Nephron (organoid): ENCODE measurements around the gene MAP4K4.

Source experiments
- H3K27ac Mint-ChIP-seq, 3 experiments: 2 replicates each; pipeline ENCODE4 v1.8.0; 2020; ENCODE audit warnings: mixed read lengths in 3 of 3, mild to moderate bottlenecking in 2 of 3, moderate library complexity in 1 of 3
- H3K27me3 Mint-ChIP-seq: 2 replicates; pipeline ENCODE4 v1.8.0; 2021; ENCODE audit warnings: low read depth, mild to moderate bottlenecking, moderate library complexity, mixed read lengths
- H3K36me3 Mint-ChIP-seq: 2 replicates; pipeline ENCODE4 v1.8.0; 2020; ENCODE audit warnings: low read depth, mixed read lengths
- H3K4me1 Mint-ChIP-seq: 2 replicates; pipeline ENCODE4 v1.8.0; 2020; ENCODE audit warnings: mixed read lengths
- H3K4me3 Mint-ChIP-seq, 3 experiments: 2 replicates each; pipeline ENCODE4 v1.8.0; 2020; ENCODE audit warnings: mild to moderate bottlenecking in 3 of 3, mixed read lengths in 3 of 3, moderate library complexity in 2 of 3
- H3K9me3 Mint-ChIP-seq: 2 replicates; pipeline ENCODE4 v1.8.0; 2020; ENCODE audit warnings: mixed read lengths
- TF ChIP-seq, protein P1 (sequence below), 3 experiments: fragments of 200-600 bp; sonication (generic); IDR thresholded peaks; one replicate each; pipeline ENCODE4 v1.5.0; 2021; ENCODE audit warnings: antibody characterized with exemption in 3 of 3; ENCODE audit not compliant: unreplicated experiment in 3 of 3

The MAP4K4 gene

DNA sequence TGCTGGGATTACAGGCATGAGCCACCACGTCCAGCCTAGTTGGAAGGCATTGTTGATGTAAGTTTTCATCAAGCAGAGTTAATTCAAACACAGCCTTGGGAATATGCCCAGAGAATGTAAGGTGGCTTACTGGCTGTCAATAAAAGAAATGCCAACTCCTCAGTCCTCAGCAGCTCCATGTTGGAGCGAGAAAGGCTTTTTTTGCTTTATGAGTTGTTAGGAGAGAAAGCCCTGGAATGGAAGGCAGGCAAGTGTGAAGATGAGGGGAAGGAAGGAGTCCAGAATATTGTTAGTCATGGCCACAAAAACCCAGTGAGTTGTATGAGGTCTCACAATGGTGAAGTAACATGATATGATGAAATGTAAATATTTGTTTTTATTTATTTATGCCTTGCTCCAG, 57.1 kb downstream of the MAP4K4 start:
- Mint-ChIP-seq H3K4me1 (peaks cover 74% of the 10 kb centered on the region), H3K9me3 (peaks cover 3% of the 10 kb centered on the region), H3K36me3 (peaks cover 16% of the 10 kb centered on the region), H3K27me3 (no peaks in the 10 kb centered on the region), H3K4me3 (no peak overlapping the region), H3K27ac (peak overlapping the region; percentile 58 to 77 (median 72))
- TF ChIP-seq, protein P1, sequence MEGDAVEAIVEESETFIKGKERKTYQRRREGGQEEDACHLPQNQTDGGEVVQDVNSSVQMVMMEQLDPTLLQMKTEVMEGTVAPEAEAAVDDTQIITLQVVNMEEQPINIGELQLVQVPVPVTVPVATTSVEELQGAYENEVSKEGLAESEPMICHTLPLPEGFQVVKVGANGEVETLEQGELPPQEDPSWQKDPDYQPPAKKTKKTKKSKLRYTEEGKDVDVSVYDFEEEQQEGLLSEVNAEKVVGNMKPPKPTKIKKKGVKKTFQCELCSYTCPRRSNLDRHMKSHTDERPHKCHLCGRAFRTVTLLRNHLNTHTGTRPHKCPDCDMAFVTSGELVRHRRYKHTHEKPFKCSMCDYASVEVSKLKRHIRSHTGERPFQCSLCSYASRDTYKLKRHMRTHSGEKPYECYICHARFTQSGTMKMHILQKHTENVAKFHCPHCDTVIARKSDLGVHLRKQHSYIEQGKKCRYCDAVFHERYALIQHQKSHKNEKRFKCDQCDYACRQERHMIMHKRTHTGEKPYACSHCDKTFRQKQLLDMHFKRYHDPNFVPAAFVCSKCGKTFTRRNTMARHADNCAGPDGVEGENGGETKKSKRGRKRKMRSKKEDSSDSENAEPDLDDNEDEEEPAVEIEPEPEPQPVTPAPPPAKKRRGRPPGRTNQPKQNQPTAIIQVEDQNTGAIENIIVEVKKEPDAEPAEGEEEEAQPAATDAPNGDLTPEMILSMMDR (IDR thresholded peaks at IDR 0.05; ENCODE audit: unreplicated experiment in 3 of 3) = no peak

GRCh38 chr2:101756266-101756665, 58.8 kb downstream of the MAP4K4 start:
- peaks cover 12% of the 10 kb centered on the region for H3K36me3 Mint-ChIP-seq
- H3K4me1 Mint-ChIP-seq = peaks cover 70% of the 10 kb centered on the region
- peak overlapping the region in 1 of 3 experiments; percentile 30 for H3K27ac Mint-ChIP-seq

GRCh38 chr2:101758001-101758400, 60.5 kb downstream of the MAP4K4 start:
- Mint-ChIP-seq H3K4me3 (no peak overlapping the region), H3K4me1 (peaks cover 68% of the 10 kb centered on the region), H3K9me3 (no peaks in the 10 kb centered on the region), H3K36me3 (peaks cover 12% of the 10 kb centered on the region), H3K27me3 (no peaks in the 10 kb centered on the region), H3K27ac (peak overlapping the region; percentile 39 to 81 (median 60))
- TF ChIP-seq, protein P1 (IDR thresholded peaks at IDR 0.05; ENCODE audit: unreplicated experiment in 3 of 3) = no peak

More at GRCh38 chr2:101756266-101756665, 58.8 kb downstream of the MAP4K4 start:
- Mint-ChIP-seq H3K9me3 (no peaks in the 10 kb centered on the region), H3K27me3 (no peaks in the 10 kb centered on the region), H3K4me3 (no peak overlapping the region)
- TF ChIP-seq, protein P1 (IDR thresholded peaks at IDR 0.05; ENCODE audit: unreplicated experiment in 3 of 3) = no peak

GRCh38 chr2:101759162-101759561, 61.7 kb downstream of the MAP4K4 start:
- Mint-ChIP-seq H3K27me3 (no peaks in the 10 kb centered on the region), H3K9me3 (no peaks in the 10 kb centered on the region), H3K4me1 (peaks cover 68% of the 10 kb centered on the region), H3K4me3 (no peak overlapping the region), H3K27ac (peak overlapping the region; percentile 74 to 83 (median 81)), H3K36me3 (peaks cover 12% of the 10 kb centered on the region)
- TF ChIP-seq, protein P1 (IDR thresholded peaks at IDR 0.05; ENCODE audit: unreplicated experiment in 3 of 3) = no peak

- Mint-ChIP-seq H3K27me3 (no peaks in the 10 kb centered on the region), H3K36me3 (peaks cover 7% of the 10 kb centered on the region), H3K4me1 (peaks cover 66% of the 10 kb centered on the region), H3K27ac (peak overlapping the region; percentile 56 to 84 (median 77)), H3K9me3 (no peaks in the 10 kb centered on the region), H3K4me3 (peak overlapping the region in 1 of 3 experiments; percentile 19)
- TF ChIP-seq, protein P1 (IDR thresholded peaks at IDR 0.05; ENCODE audit: unreplicated experiment in 3 of 3) = no peak
These were observed 65.1 kb downstream of the MAP4K4 start for GRCh38 chr2:101762451-101763171.
